GM13977 (cell line): Measurements from ENCODE around the gene CCDC68.

Experiments used
- DNase-seq: peaks from one replicate; pipeline ENCODE4 v3.0.0; 2012; ENCODE audit warnings: low spot score
- in situ Hi-C: fragments of 300-500 bp; cut with MboI; formaldehyde crosslinking; loops from one replicate; pipeline ENCODE4 v1.12.0; 2022; ENCODE audit warnings: low sequenced_read_pairs, low pct_unique_long_range_greater_than_20kb, mixed read lengths, inconsistent platforms; ENCODE audit not compliant: unreplicated experiment
- TF ChIP-seq, protein P1 (sequence below): IDR thresholded peaks from 2 replicates; pipeline ENCODE4 v1.5.1; 2012; ENCODE audit warnings: mild to moderate bottlenecking, control low read depth; ENCODE audit not compliant: insufficient read depth; ENCODE audit errors: extremely low read depth, missing control alignments

Gene CCDC68

DNA sequence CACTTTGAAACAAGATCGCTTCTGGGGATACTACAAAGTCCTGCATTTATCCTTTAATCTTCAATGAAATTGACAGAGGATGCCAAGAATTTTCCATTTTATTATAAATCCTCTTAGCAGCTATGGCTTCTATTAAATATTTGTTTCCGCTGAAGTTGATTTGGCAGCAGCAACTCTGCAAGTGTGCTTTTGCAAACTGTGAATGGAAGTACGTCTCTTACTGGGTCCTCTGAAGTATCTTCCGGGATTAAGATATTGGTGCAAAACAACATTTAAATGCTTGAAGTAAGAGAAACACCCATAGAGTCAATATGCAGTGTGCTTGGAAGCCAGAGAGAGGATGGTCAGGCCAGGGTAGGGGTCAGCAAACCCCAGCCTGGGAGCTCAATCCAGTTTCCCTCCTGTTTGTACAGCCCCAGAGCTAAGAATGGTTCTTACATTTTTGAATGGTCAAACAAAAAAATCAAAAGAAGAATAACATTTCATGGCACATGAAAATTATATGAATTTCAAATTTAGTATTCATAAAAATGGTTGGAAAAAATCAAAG, 13.6 kb downstream of the CCDC68 start:
- in situ Hi-C loops, result no loop called here
- TF ChIP-seq, protein P1, sequence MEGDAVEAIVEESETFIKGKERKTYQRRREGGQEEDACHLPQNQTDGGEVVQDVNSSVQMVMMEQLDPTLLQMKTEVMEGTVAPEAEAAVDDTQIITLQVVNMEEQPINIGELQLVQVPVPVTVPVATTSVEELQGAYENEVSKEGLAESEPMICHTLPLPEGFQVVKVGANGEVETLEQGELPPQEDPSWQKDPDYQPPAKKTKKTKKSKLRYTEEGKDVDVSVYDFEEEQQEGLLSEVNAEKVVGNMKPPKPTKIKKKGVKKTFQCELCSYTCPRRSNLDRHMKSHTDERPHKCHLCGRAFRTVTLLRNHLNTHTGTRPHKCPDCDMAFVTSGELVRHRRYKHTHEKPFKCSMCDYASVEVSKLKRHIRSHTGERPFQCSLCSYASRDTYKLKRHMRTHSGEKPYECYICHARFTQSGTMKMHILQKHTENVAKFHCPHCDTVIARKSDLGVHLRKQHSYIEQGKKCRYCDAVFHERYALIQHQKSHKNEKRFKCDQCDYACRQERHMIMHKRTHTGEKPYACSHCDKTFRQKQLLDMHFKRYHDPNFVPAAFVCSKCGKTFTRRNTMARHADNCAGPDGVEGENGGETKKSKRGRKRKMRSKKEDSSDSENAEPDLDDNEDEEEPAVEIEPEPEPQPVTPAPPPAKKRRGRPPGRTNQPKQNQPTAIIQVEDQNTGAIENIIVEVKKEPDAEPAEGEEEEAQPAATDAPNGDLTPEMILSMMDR, result no peak
- DNase-seq, result no peak

- TF ChIP-seq, protein P1, result no peak
- no peak for DNase-seq
- in situ Hi-C loops, result no loop called here
Observed at GRCh38 chr18:54942569-54942968, 16.7 kb downstream of the CCDC68 start.

DNA sequence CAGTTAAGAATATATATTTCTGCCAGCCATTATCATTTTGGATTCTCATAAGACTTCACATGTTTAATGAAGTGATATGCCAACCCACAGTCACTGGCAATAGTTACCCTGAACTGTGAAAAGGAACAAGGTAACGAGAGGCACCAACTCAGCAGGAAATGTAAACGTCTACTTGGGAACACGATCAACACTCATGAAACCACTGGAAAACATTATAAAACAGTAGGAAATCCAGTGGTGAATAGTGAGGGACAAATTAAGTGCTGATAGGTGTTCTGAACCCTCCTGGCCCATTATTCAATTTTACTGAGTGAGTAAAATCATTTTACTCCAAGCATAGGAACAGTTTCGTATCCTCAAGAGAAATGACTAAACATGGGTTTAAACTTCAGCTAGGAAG, 17.1 kb downstream of the CCDC68 start:
- TF ChIP-seq, protein P1, result no peak
- in situ Hi-C loops, result no loop called here
- DNase-seq, result no peak

DNA sequence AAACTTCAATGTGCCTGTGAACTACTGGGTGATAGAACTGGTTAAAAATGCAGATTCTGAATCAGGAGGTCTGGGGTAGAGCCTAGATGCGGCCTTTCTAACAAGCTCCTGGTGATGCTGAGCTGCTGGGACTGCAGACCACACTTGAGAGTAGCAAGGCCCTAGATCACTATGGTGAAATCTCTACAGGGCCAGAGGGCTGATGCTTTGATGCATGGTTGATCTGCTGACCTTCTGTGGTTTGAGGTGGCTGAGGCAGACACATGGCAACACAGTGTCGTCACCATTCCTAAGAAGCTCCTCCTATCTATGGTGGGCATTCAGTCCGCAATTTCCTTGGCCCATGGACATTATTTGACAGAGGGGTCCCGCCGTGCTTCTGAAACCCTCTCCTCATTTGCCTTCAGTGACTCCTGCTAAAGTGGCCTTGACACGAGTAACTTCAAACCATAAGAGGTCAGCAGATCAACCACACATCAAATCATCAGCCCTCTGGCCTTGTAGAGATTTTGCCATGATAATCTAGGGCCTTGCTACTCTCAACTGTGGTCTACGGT, 19.8 kb downstream of the CCDC68 start:
- in situ Hi-C loops, result no loop called here
- TF ChIP-seq, protein P1, result no peak
- no peak for DNase-seq

- TF ChIP-seq, protein P1, result no peak
- no peak for DNase-seq
- in situ Hi-C loops, result no loop called here
Observed at GRCh38 chr18:54938506-54938905, 20.8 kb downstream of the CCDC68 start.

GRCh38 chr18:54932472-54932871, 26.8 kb downstream of the CCDC68 start:
- TF ChIP-seq, protein P1, result no peak
- in situ Hi-C loops, result no loop called here
- no peak for DNase-seq
